Measurements from ENCODE around the gene ZNF629. TPM values are rescaled to one million over a fixed set of nuclear protein-coding genes. Genes with fewer than 3 reads are reported as not detected.

The ZNF629 gene
- polyA plus RNA-seq, 3 donors = 0.27 to 2.0 (median 0.73) TPM

- H4K20me1 ChIP-seq (ENCODE audit: insufficient read depth, low read length) = peaks cover 35% of the 10 kb centered on the region
- H3K79me2 ChIP-seq (ENCODE audit: insufficient read depth, low read length) = peaks cover 6% of the 10 kb centered on the region
- no peak for TF ChIP-seq CTCF (IDR thresholded peaks at IDR 0.05)
- WGBS (ENCODE audit: insufficient coverage) = 97% methylated on average over 17 of the region's 17 CpGs
- H3K36me3 ChIP-seq (replicated peaks in 1 of 2; ENCODE audit: control insufficient read depth in 1 of 2, insufficient read depth in 2 of 2, low read length in 2 of 2) = peaks cover 85 to 94% of the 10 kb centered on the region in 2 donors
- H3K4me3 Mint-ChIP-seq = peak overlapping the region in 1 of 2 donors; percentile 16
- peaks cover 0 to 1% (median 0%) of the 10 kb centered on the region in 3 donors for H3K27me3 Mint-ChIP-seq (ENCODE audit: low read depth in 3 of 3)
- no peaks in the 10 kb centered on the region for H3K27me3 ChIP-seq (ENCODE audit: control insufficient read depth in 2 of 2, insufficient read depth in 2 of 2, low read length in 2 of 2)
- H3K9ac ChIP-seq (ENCODE audit: insufficient read depth, low read length, poor library complexity, severe bottlenecking) = no peak overlapping the region
- peak overlapping the region in 3 of 7 donors; percentile 0 to 57 (median 25) for H3K27ac Mint-ChIP-seq
- no peak overlapping the region for H2AFZ ChIP-seq (ENCODE audit: insufficient read depth, low read depth, low read length, poor library complexity, severe bottlenecking)
- H3K4me1 Mint-ChIP-seq = peaks cover 1% of the 10 kb centered on the region
- intact Hi-C loops (cut with micrococcal nuclease) = no loop called here
- H3K9me3 Mint-ChIP-seq = peaks cover 0 to 1% (median 0%) of the 10 kb centered on the region in 7 donors
- H3K36me3 Mint-ChIP-seq = peaks cover 80 to 88% of the 10 kb centered on the region in 2 donors
- H3K27ac ChIP-seq (ENCODE audit: low read depth in 1 of 2, low read length in 2 of 2) = no peak overlapping the region
- H3K9me3 ChIP-seq (replicated peaks in 1 of 2; ENCODE audit: control insufficient read depth in 1 of 2, insufficient read depth in 1 of 2, low read length in 2 of 2) = no peaks in the 10 kb centered on the region
- DNase-seq = no peak
- H3K4me2 ChIP-seq (replicated peaks; ENCODE audit: extremely low read depth, low read length, poor library complexity, severe bottlenecking) = no peak overlapping the region
- no peak overlapping the region for H3K4me3 ChIP-seq (replicated peaks in 1 of 3; ENCODE audit: low read depth in 2 of 3, low read length in 3 of 3)
- no peaks in the 10 kb centered on the region for H3K4me1 ChIP-seq (ENCODE audit: control insufficient read depth in 1 of 2, insufficient read depth in 2 of 2, low read length in 2 of 2)
Measured at GRCh38 chr16:30736995-30737793, 49.8 kb downstream of the ZNF629 start.

- Histone ChIP-seq H3K4me3 (replicated peaks in 1 of 3; ENCODE audit: low read depth in 2 of 3, low read length in 3 of 3) (no peak overlapping the region), H2AFZ (ENCODE audit: insufficient read depth, low read depth, low read length, poor library complexity, severe bottlenecking) (no peak overlapping the region), H3K9me3 (replicated peaks in 1 of 2; ENCODE audit: control insufficient read depth in 1 of 2, insufficient read depth in 1 of 2, low read length in 2 of 2) (no peaks in the 10 kb centered on the region), H3K27me3 (ENCODE audit: control insufficient read depth in 2 of 2, insufficient read depth in 2 of 2, low read length in 2 of 2) (no peaks in the 10 kb centered on the region), H3K36me3 (replicated peaks in 1 of 2; ENCODE audit: control insufficient read depth in 1 of 2, insufficient read depth in 2 of 2, low read length in 2 of 2) (peaks cover 74 to 89% of the 10 kb centered on the region in 2 donors), H3K4me2 (replicated peaks; ENCODE audit: extremely low read depth, low read length, poor library complexity, severe bottlenecking) (no peak overlapping the region), H3K9ac (ENCODE audit: insufficient read depth, low read length, poor library complexity, severe bottlenecking) (no peak overlapping the region), H3K79me2 (ENCODE audit: insufficient read depth, low read length) (peaks cover 31% of the 10 kb centered on the region), H3K4me1 (ENCODE audit: control insufficient read depth in 1 of 2, insufficient read depth in 2 of 2, low read length in 2 of 2) (peaks cover 16 to 19% of the 10 kb centered on the region in 2 donors), H4K20me1 (ENCODE audit: insufficient read depth, low read length) (peaks cover 12% of the 10 kb centered on the region), H3K27ac (ENCODE audit: low read depth in 1 of 2, low read length in 2 of 2) (no peak overlapping the region)
- H3K9me3 Mint-ChIP-seq = no peaks in the 10 kb centered on the region
- H3K36me3 Mint-ChIP-seq = peaks cover 55 to 87% of the 10 kb centered on the region in 2 donors
- TF ChIP-seq CTCF (IDR thresholded peaks at IDR 0.05) = no peak
- no peaks in the 10 kb centered on the region for H3K27me3 Mint-ChIP-seq (ENCODE audit: low read depth in 3 of 3)
- intact Hi-C loops (cut with micrococcal nuclease) = no loop called here
- WGBS (ENCODE audit: insufficient coverage) = 100% methylated on average over 2 of the region's 3 CpGs
- no peak for DNase-seq
- peak overlapping the region in 1 of 7 donors; percentile 7 for H3K27ac Mint-ChIP-seq
- H3K4me3 Mint-ChIP-seq = no peak overlapping the region
- H3K4me1 Mint-ChIP-seq = peaks cover 15% of the 10 kb centered on the region
Measured at GRCh38 chr16:30731411-30731810, 55.6 kb downstream of the ZNF629 start.
